Small intestine (tissue), 16 donors: ENCODE results near the gene ZNF397. TPM values are rescaled to one million over a fixed set of nuclear protein-coding genes. Genes with fewer than 3 reads are reported as not detected.

Experiments used
- DNase-seq, 2 donors: peaks; one replicate each; pipeline versions ENCODE4 v3.0.0 to v3.0.0-alpha.2; 2013
- FAIRE-seq: peaks from 2 replicates; lab custom pipeline; 2012; peaks lifted over from hg19 to GRCh38; lab: Jason Lieb, UNC
- H3K27ac ChIP-seq, 3 donors: one replicate each; pipeline ENCODE4 v1.5.1; 2013; ENCODE audit warnings: low read length in 2 of 3, mild to moderate bottlenecking in 2 of 3, control low read depth in 1 of 3, inconsistent platforms in 1 of 3, low read depth in 1 of 3, moderate library complexity in 1 of 3
- H3K27me3 ChIP-seq, 3 donors: one replicate each; pipeline ENCODE4 v1.6.1; 2013; ENCODE audit warnings: low read length in 3 of 3, inconsistent platforms in 1 of 3; ENCODE audit not compliant: control insufficient read depth in 3 of 3, insufficient read depth in 3 of 3
- H3K36me3 ChIP-seq, 3 donors: one replicate each; pipeline ENCODE4 v1.6.1; 2013; ENCODE audit warnings: low read length in 3 of 3, inconsistent platforms in 1 of 3, low read depth in 1 of 3, mild to moderate bottlenecking in 1 of 3, moderate library complexity in 1 of 3; ENCODE audit not compliant: control insufficient read depth in 3 of 3, insufficient read depth in 2 of 3
- H3K4me1 ChIP-seq, 3 donors: one replicate each; pipeline ENCODE4 v1.6.1; 2013; ENCODE audit warnings: low read length in 2 of 3, inconsistent platforms in 1 of 3, low read depth in 1 of 3, mild to moderate bottlenecking in 1 of 3, moderate library complexity in 1 of 3; ENCODE audit not compliant: control insufficient read depth in 3 of 3, insufficient read depth in 2 of 3
- H3K4me3 ChIP-seq, 3 donors: one replicate each; pipeline ENCODE4 v1.5.1; 2013; ENCODE audit warnings: low read length in 3 of 3, control low read depth in 1 of 3, inconsistent platforms in 1 of 3, low read depth in 1 of 3, mild to moderate bottlenecking in 1 of 3, moderate library complexity in 1 of 3
- H3K9me3 ChIP-seq, 2 donors: one replicate each; pipeline ENCODE4 v1.6.1; 2013; ENCODE audit warnings: low read depth in 1 of 2, low read length in 1 of 2; ENCODE audit not compliant: control insufficient read depth in 2 of 2, insufficient read depth in 1 of 2
- WGBS, 3 donors: extraction: QIAGEN DNeasy Blood & Tissue Kit; methylation state at CpG; one replicate each; pipeline ENCODE4 v1.1.7; 2013; 5-methylcytosine and 5-hydroxymethylcytosine counted together
- long read RNA-seq, 10 donors: transcript quantifications; one replicate each; lab custom pipeline, GENCODE V29; 2026
- polyA plus RNA-seq, 4 donors: library from polyadenylated mRNA; stranded (reverse) in 3 of 4; unstranded in 1 of 4; fragments of 200-250 nt in 3 of 4; fragments of 120-200 nt in 1 of 4; gene quantifications; one replicate each; pipeline versions ENCODE4 v1.2.1 to v1.2.3, GENCODE V29; 2013
- donor health status: healthy with polysubstance abuse.
- donor health status: control.
- donor health status: control.
- donor health status: Bipolar disorder and iron deficiency.
- donor health status: healthy.

Gene ZNF397
- polyA plus RNA-seq = 10 to 100 TPM in 2 of 4 donors, 1 to 10 TPM in 2; 5.7 to 39.1 (median 9.2) TPM
- long read RNA-seq, donor 1 = 0 reads
- long read RNA-seq, donor 2, partial matches to known transcripts = 0 of 2 reads
- long read RNA-seq, donor 2, other reads (novel, unspliced or antisense) = 0 of 2 reads
- long read RNA-seq, donor 3 = 0 reads
- long read RNA-seq, donor 4 = 0 reads
- long read RNA-seq, donor 5, partial matches to known transcripts = 0 of 1 reads
- long read RNA-seq, donor 5, other reads (novel, unspliced or antisense) = 0 of 1 reads
- long read RNA-seq, donor 6, partial matches to known transcripts = 0 of 2 reads
- long read RNA-seq, donor 6, other reads (novel, unspliced or antisense) = 0 of 2 reads
- long read RNA-seq, donor 7, full-length matches to known transcripts = 5 of 5 reads
- long read RNA-seq, donor 7, partial matches to known transcripts = 0 of 5 reads
- long read RNA-seq, donor 7, other reads (novel, unspliced or antisense) = 0 of 5 reads
- long read RNA-seq, donor 8, partial matches to known transcripts = 0 of 1 reads
- long read RNA-seq, donor 8, other reads (novel, unspliced or antisense) = 0 of 1 reads
- long read RNA-seq, donor 9, full-length matches to known transcripts = 1 of 1 reads
- long read RNA-seq, donor 9, partial matches to known transcripts = 0 of 1 reads
- long read RNA-seq, donor 9, other reads (novel, unspliced or antisense) = 0 of 1 reads
- long read RNA-seq, donor 10, full-length matches to known transcripts = 8 of 8 reads
- long read RNA-seq, donor 10, partial matches to known transcripts = 0 of 8 reads
- long read RNA-seq, donor 10, other reads (novel, unspliced or antisense) = 0 of 8 reads

DNA sequence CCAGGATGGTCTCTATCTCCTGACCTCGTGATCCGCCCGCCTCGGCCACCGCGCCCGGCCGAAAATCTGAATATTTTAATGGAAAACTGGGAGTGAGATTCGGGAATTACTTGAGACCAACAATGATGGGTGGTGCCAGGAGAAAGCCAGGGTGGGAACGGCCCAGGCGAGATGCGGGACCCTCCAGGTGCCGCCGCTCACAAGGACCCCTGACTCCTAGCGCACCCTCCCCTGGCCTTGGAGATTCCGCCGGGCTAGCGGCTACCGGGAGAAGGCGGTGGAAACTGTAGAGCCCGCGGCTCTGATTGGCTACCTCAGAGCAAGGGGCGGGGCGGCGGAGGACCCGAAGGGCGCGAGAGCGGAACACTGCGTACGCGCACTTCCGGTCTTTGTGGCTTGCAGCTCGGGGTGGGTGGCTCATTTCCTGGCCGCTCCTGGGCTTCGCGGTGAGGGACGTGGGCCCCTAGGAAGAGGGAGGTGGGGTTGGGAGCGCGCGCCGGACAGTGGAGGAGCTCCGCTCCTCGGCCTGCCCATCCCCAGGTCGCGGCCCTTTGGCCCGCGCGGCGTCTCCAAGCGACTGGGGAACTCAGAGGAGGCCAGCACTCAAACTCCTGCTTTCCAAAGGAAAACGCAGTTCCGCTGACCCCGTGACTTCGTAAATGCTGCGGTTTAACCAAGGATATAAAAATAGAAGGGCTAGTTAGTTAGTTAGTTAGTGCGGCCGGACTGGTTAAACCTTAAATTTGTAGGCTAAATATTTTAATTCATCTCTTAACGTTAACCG is at the start of gene ZNF397:
Gene ZNF397, plus strand, starts transcription at position 371 of the 784 bp plus-strand sequence. CDS start 1,437 bp downstream, outside the sequence.
- H3K36me3 ChIP-seq = peaks cover 9 to 16% (median 14%) of the 10 kb centered on the region in 3 donors
- peak within 1 kb of the TSS; percentile 69 to 90 (median 69) for H3K4me3 ChIP-seq
- FAIRE-seq (no peak), DNase-seq (peak; percentile 96 to 98)
- H3K9me3 ChIP-seq = no peaks in the 10 kb centered on the region
- H3K27me3 ChIP-seq = no peaks in the 10 kb centered on the region
- 0 to 1% (median 0%) methylated on average over 51 to 60 of the region's 60 CpGs for WGBS, 3 donors
- no peaks in the 10 kb centered on the region for H3K4me1 ChIP-seq
- peak within 1 kb of the TSS; percentile 89 to 97 (median 95) for H3K27ac ChIP-seq

GRCh38 chr18:35191698-35192025 is 49.2 kb upstream of the ZNF397 start:
- peaks cover 0 to 2% (median 0%) of the 10 kb centered on the region in 3 donors for H3K4me1 ChIP-seq
- H3K27me3 ChIP-seq = no peaks in the 10 kb centered on the region
- whole genome bisulfite sequencing, 3 donors = 81 to 91% (median 90%) methylated on average over 5 of the region's 5 CpGs
- DNase-seq (no peak), FAIRE-seq (no peak)
- no peaks in the 10 kb centered on the region for H3K36me3 ChIP-seq
- H3K9me3 ChIP-seq = no peaks in the 10 kb centered on the region
- H3K4me3 ChIP-seq = no peak overlapping the region
- H3K27ac ChIP-seq = no peak overlapping the region

- DNase-seq = no peak
- Histone ChIP-seq H3K27ac (no peak overlapping the region), H3K4me1 (peaks cover 0 to 2% (median 0%) of the 10 kb centered on the region in 3 donors), H3K27me3 (no peaks in the 10 kb centered on the region), H3K4me3 (no peak overlapping the region), H3K36me3 (no peaks in the 10 kb centered on the region), H3K9me3 (no peaks in the 10 kb centered on the region)
- 87 to 93% (median 93%) methylated on average over 4 of the region's 4 CpGs for WGBS, 3 donors
- no peak for FAIRE-seq
Measured at GRCh38 chr18:35192415-35192814, 48.4 kb upstream of the ZNF397 start.

DNA sequence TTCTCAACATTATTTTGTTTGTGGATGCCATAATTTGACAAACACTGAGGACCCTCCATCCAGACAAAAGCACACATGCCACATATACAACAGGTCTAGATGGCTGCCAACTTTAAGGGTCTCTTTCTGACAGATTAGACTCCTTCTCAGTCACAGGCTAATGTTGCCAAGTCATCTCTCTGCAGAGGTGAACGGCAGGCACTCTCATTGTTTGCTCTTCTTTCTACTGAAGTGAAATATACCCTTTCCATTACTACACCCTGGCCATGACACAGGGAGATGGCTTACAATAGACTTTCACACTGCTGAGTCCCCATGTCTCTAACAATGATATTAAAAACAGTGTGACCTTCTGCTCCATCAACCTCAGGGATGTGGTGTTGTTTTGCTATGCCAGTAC is 47.5 kb upstream of the ZNF397 start:
- H3K36me3 ChIP-seq = no peaks in the 10 kb centered on the region
- H3K4me3 ChIP-seq = no peak overlapping the region
- WGBS, 3 donors = 35 to 52% (median 38%) methylated on average over 1 of the region's 1 CpG
- peaks cover 0 to 2% (median 0%) of the 10 kb centered on the region in 3 donors for H3K4me1 ChIP-seq
- no peak overlapping the region for H3K27ac ChIP-seq
- DNase-seq (no peak), FAIRE-seq (no peak)
- no peaks in the 10 kb centered on the region for H3K9me3 ChIP-seq
- no peaks in the 10 kb centered on the region for H3K27me3 ChIP-seq

GRCh38 chr18:35197296-35197695 is 43.5 kb upstream of the ZNF397 start:
- no peaks in the 10 kb centered on the region for H3K27me3 ChIP-seq
- no peak overlapping the region for H3K4me3 ChIP-seq
- no peak for DNase-seq
- no peak overlapping the region for H3K27ac ChIP-seq
- WGBS, 3 donors = 67 to 76% (median 72%) methylated on average over 2 of the region's 2 CpGs
- FAIRE-seq = no peak
- H3K4me1 ChIP-seq = no peaks in the 10 kb centered on the region
- no peaks in the 10 kb centered on the region for H3K36me3 ChIP-seq
- no peaks in the 10 kb centered on the region for H3K9me3 ChIP-seq

DNA sequence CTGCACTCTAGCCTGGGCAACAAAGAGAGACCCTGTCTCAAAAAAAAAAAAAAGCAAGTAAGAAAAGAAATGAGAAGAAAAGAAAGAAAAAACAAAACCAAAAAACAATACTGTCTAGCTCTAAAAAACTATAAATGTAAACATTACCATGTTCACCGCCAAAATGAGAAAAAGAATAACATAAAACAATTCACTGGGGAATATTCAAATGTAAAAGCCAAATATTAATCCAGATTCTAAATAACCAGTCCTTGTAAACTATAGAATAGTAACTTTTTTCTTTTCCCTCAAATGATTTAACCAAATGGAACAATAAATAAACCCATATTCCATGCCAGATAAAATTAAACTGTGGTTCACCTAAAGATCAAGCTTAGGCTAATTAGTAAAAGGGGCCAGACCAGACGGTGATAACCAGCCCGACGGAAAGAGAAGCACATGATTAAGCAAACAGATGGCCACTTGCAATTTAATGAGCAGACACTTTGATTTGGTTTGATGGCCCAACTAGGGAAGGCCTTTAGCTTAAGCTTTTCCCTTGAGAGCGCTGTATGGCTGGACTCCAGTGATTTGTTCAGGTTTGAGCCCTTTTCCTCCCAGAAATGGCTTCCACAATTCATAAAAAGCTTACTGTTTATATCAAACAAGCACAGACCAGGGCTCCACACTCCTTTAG is 39.4 kb upstream of the ZNF397 start:
- FAIRE-seq = no peak
- 69 to 79% (median 78%) methylated on average over 5 of the region's 5 CpGs for WGBS, 3 donors
- H3K4me1 ChIP-seq = no peaks in the 10 kb centered on the region
- no peak overlapping the region for H3K4me3 ChIP-seq
- peaks cover 0 to 6% of the 10 kb centered on the region in 2 donors for H3K9me3 ChIP-seq
- no peaks in the 10 kb centered on the region for H3K27me3 ChIP-seq
- no peak for DNase-seq
- no peaks in the 10 kb centered on the region for H3K36me3 ChIP-seq
- no peak overlapping the region for H3K27ac ChIP-seq

DNA sequence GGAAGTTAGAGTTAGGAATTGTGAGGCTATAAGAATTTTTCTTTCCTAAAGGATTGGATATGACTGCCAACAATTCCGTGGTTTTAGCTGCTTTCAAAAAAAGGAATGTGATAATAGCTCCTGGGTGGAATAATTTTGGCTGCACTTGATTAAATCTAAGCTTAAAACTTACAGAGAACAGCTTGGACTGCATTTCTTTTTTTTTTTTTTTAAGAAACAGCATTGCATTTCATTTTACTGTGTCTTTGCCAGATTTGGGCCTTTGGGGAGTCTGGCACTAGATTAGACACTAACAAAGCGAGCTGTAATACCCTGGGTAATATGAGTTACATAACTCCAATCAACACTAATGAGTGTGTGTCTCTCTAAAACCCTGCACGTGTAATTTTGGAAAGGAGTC is 37.8 kb upstream of the ZNF397 start:
- WGBS, 3 donors = 44 to 67% (median 65%) methylated on average over 3 of the region's 3 CpGs
- no peak overlapping the region for H3K4me3 ChIP-seq
- H3K4me1 ChIP-seq = no peaks in the 10 kb centered on the region
- H3K9me3 ChIP-seq = peaks cover 0 to 6% of the 10 kb centered on the region in 2 donors
- no peak for DNase-seq
- H3K27me3 ChIP-seq = no peaks in the 10 kb centered on the region
- FAIRE-seq = no peak
- H3K27ac ChIP-seq = no peak overlapping the region
- H3K36me3 ChIP-seq = no peaks in the 10 kb centered on the region
